AG04450 (cell line): Measurements from ENCODE around the gene OR52B2. TPM values are rescaled to one million over a fixed set of nuclear protein-coding genes. Genes with fewer than 3 reads are reported as not detected.

Experiments
- CTCF ChIA-PET: fragments of 300-600, 350-600 bp; formaldehyde crosslinking; extraction: SDS; loops from one replicate; lab custom pipeline; 2022; ENCODE audit warnings: antibody characterized with exemption, inconsistent platforms; lab: Charles Lee
- POLR2A ChIA-PET: fragments of 350-600 bp; formaldehyde crosslinking; extraction: SDS; loops from one replicate; lab custom pipeline; 2021; ENCODE audit warnings: antibody characterized with exemption, inconsistent platforms; lab: Yijun Ruan, JAX
- DNase-seq: peaks from one replicate; pipeline ENCODE4 v3.0.0-alpha.2; 2011; ENCODE audit warnings: low read depth, low spot score
- H3K27ac ChIP-seq: one replicate; pipeline ENCODE4 v1.5.1; 2012; ENCODE audit warnings: low read depth, low read length, control low read depth
- H3K27me3 ChIP-seq: one replicate; pipeline ENCODE4 v1.6.0; 2012; ENCODE audit warnings: low read length; ENCODE audit not compliant: control insufficient read depth, insufficient read depth
- H3K4me3 ChIP-seq: 2 replicates; pipeline ENCODE4 v1.5.1; 2011; ENCODE audit warnings: mild to moderate bottlenecking, low read depth, low read length, control low read depth
- H3K9me3 ChIP-seq: 2 replicates; pipeline ENCODE4 v1.5.1; 2012; ENCODE audit warnings: low read length; ENCODE audit not compliant: control insufficient read depth, insufficient read depth
- polyA plus RNA-seq: library from polyadenylated mRNA; depleted of rRNA; stranded (reverse); fragments of >200 nt; gene quantifications from 2 replicates; pipeline ENCODE4 v1.2.3, GENCODE V29; 2011
- TF ChIP-seq, protein P1 (sequence below): IDR thresholded peaks from 2 replicates; pipeline ENCODE4 v1.5.1; 2011; ENCODE audit warnings: low read depth, low read length, control low read depth, inconsistent platforms

OR52B2 gene
- polyA plus RNA-seq, 1 experiment = not detected

- no peak within 1 kb of the TSS for H3K4me3 ChIP-seq
- H3K27ac ChIP-seq = no peak within 1 kb of the TSS
- DNase-seq = no peak
- peaks cover 2% of the 10 kb centered on the region for H3K27me3 ChIP-seq
- CTCF ChIA-PET = no interaction called here
- H3K9me3 ChIP-seq = no peaks in the 10 kb centered on the region
- TF ChIP-seq, protein P1, sequence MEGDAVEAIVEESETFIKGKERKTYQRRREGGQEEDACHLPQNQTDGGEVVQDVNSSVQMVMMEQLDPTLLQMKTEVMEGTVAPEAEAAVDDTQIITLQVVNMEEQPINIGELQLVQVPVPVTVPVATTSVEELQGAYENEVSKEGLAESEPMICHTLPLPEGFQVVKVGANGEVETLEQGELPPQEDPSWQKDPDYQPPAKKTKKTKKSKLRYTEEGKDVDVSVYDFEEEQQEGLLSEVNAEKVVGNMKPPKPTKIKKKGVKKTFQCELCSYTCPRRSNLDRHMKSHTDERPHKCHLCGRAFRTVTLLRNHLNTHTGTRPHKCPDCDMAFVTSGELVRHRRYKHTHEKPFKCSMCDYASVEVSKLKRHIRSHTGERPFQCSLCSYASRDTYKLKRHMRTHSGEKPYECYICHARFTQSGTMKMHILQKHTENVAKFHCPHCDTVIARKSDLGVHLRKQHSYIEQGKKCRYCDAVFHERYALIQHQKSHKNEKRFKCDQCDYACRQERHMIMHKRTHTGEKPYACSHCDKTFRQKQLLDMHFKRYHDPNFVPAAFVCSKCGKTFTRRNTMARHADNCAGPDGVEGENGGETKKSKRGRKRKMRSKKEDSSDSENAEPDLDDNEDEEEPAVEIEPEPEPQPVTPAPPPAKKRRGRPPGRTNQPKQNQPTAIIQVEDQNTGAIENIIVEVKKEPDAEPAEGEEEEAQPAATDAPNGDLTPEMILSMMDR = no peak
- POLR2A ChIA-PET = no interaction called here
These were observed 29.2 kb upstream of the OR52B2 start, which contains the start of gene OR52W1 for GRCh38 chr11:6199174-6199810. Gene OR52W1 (plus strand): TSS chr11:6199224. CDS start chr11:6199224, 0 bp downstream.

- ChIA-PET CTCF (interaction anchor here (1.1 kb wide), 1 partner anchor 155 kb away, joined by 3 read pairs; no protein-coding TSS in a partner anchor), POLR2A (no interaction called here)
- Histone ChIP-seq H3K27ac (no peak overlapping the region), H3K27me3 (peaks cover 2% of the 10 kb centered on the region), H3K9me3 (no peaks in the 10 kb centered on the region), H3K4me3 (no peak overlapping the region)
- DNase-seq = no peak
- TF ChIP-seq, protein P1 = no peak
These were observed 27.5 kb upstream of the OR52B2 start for GRCh38 chr11:6197466-6198200.

GRCh38 chr11:6196396-6196795, 26.3 kb upstream of the OR52B2 start:
- Histone ChIP-seq H3K4me3 (no peak overlapping the region), H3K27ac (no peak overlapping the region), H3K9me3 (no peaks in the 10 kb centered on the region), H3K27me3 (peaks cover 2% of the 10 kb centered on the region)
- DNase-seq = no peak
- CTCF ChIA-PET = interaction anchor here (1.4 kb wide), 1 partner anchor 166 kb away, joined by 4 read pairs; no protein-coding TSS in a partner anchor
- TF ChIP-seq, protein P1 = no peak
- POLR2A ChIA-PET = no interaction called here

GRCh38 chr11:6194065-6194581, 24.0 kb upstream of the OR52B2 start:
- H3K27me3 ChIP-seq = peaks cover 2% of the 10 kb centered on the region
- H3K27ac ChIP-seq = no peak overlapping the region
- no peak overlapping the region for H3K4me3 ChIP-seq
- TF ChIP-seq, protein P1 = no peak
- DNase-seq = no peak
- H3K9me3 ChIP-seq = no peaks in the 10 kb centered on the region
- ChIA-PET CTCF (no interaction called here), POLR2A (no interaction called here)

DNA sequence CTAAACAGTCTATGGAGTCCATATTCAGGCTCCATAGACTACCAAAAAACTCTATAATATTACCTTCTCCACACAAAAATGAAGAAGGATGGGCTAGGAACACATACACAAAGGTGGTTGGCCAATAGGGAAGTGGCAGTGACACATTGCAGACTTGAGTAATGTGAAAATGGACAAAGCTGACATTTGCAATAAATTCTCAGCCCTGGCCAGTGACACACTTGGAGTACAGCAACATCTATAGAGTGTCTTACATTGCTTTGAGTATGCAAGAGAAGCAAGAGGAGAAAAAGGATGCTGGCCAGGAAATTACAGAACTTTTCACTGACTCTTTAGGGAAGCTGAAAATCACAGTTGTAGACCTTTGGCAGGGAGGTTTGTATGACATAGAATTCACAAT, 21.6 kb upstream of the OR52B2 start:
- no peak for DNase-seq
- ChIA-PET POLR2A (no interaction called here), CTCF (no interaction called here)
- H3K4me3 ChIP-seq = no peak overlapping the region
- peaks cover 2% of the 10 kb centered on the region for H3K27me3 ChIP-seq
- no peak overlapping the region for H3K27ac ChIP-seq
- H3K9me3 ChIP-seq = no peaks in the 10 kb centered on the region
- TF ChIP-seq, protein P1 = no peak
